Gastrocnemius medialis (tissue), 4 donors: ENCODE results near the gene DNAH17.

Experiments used
- CTCF ChIP-seq, 5 experiments: fragments of 450-650 bp in 3 of 5; fragments of 200-600 bp in 2 of 5; sonication (generic) in 2 of 5; IDR thresholded peaks in 4 of 5; conservative IDR thresholded peaks in 1 of 5; 1 replicate in 4 of 5; 2 replicates in 1 of 5; pipeline ENCODE4 v1.5.1; 2016 to 2019; ENCODE audit warnings: antibody characterized with exemption in 5 of 5, mild to moderate bottlenecking in 3 of 5, moderate library complexity in 3 of 5
- POLR2A ChIP-seq, 2 donors: fragments of 450-650 bp; IDR thresholded peaks; one replicate each; pipeline ENCODE4 v1.6.1; 2017; ENCODE audit warnings: antibody characterized with exemption in 2 of 2, mild to moderate bottlenecking in 2 of 2, moderate library complexity in 2 of 2

GRCh38 chr17:78510141-78511075 lies 66.8 kb downstream of the DNAH17 start:
- TF ChIP-seq CTCF (IDR thresholded peaks at IDR 0.05 in 4 of 5, conservative IDR thresholded peaks at IDR 0.05 in 1 of 5): no peak
- TF ChIP-seq POLR2A (IDR thresholded peaks at IDR 0.05): no peak
